Stimulated activated CD4-positive, alpha-beta T cell treated with anti-CD3 and anti-CD28 coated beads, Interleukin-12 subunit alpha, Interleukin-12 subunit beta, amount 100 ng/mL, for 24 hours (primary cell): Measurements from ENCODE around the gene PRPF40A.
A peak's percentile ranks its signal among the peaks of the same experiment; 100 is the strongest.

Source experiments
- DNase-seq, 2 experiments: peaks; one replicate each; pipeline ENCODE4 v3.0.0-alpha.2; 2020; ENCODE audit warnings: low read depth in 2 of 2

PRPF40A gene

GRCh38 chr2:152718076-152718908 is 1.0 kb upstream of the PRPF40A start, which contains the start of gene ARL6IP6:
Gene ARL6IP6, plus strand, starts transcription at chr2:152718620. Its CDS starts 5 bp downstream, at chr2:152718625.
- peak; percentile 87 for DNase-seq

GRCh38 chr2:152716805-152717227 is 445 bp downstream of the PRPF40A start:
- DNase-seq = peak; percentile 25 to 29

- DNase-seq = no peak
Observed at GRCh38 chr2:152715854-152716428, 1.3 kb downstream of the PRPF40A start.

DNA sequence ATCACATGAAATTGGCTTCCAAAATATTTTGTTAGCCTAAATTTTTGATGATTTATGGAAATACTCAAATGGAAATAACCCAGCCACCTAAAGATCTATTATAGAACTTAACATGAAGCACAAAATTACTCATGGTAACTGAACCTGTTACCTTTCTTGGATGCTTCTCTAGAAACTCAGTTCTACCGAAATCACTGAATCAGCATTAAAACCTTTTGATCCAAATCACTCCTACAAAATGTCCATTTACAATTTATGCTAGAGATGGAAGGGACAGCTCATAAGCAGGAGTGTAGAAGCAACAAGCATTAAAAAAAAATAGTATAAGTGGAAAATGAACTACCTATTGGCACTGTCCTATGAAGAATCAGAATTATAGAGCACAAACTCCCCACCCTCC is 2.1 kb downstream of the PRPF40A start:
- no peak for DNase-seq

DNA sequence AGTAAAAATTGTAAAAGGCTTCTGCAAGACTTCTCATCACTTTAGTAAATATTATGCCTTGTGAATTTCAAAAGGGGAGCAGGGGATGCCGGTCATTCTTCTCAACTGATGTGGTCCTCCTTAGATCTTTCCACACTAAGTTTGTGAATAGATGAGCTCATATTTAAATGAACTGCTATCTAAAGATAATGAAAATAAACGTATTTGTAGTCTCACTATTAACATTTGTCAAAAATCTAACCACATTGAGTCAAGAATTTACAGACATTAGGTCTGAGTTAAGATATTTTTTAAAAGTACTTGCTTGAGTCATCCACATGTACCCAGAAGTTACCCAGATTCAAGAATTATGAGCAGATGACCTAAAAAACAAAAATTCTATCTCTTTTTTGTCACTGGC is 6.5 kb downstream of the PRPF40A start:
- DNase-seq = no peak

DNA sequence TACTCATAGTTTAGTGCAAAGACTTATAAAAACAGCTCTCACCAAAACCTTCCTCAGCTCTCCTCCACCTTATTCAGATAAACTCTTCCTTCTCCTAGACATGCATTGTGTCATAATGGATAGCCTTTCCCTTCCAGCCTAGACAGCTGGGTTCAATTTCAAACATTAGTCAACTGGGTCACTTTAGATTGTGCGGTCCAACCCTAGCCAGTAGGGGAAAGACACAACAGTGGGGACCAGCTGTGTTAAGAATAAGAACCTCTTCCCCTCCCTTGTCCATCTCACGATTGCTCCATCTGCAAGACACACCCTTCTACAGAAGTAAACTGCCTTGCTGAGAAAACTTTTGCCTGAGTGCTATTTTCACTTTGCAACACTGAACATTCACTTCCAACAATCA is 8.5 kb downstream of the PRPF40A start:
- no peak for DNase-seq

DNA sequence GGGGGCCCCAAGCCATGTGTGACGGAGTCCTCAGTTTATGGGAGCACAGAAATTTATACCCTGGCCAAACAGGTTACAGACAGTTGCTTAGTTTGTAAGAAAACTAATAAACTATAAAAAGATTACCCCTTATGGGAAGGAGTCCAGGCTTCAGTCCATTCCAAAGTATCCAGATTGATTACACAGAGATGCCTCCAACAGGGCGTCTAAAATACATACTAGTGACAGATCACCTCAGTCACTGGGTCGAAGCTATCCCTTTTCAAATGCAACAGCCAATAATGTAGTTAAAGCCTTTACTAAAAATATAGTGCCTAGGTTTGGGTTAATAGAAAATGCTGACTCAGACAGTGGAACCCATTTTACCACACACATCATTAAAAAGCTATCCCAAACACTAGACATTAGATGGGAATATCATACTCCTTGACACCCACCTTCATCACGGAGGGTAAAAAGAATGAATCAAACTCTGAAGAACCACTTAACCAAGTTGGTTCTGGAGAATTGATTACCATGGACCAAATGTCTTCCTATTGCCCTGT is 10.7 kb downstream of the PRPF40A start:
- no peak for DNase-seq

- no peak for DNase-seq
Observed at GRCh38 chr2:152701198-152701597, 16.1 kb downstream of the PRPF40A start.

- no peak for DNase-seq
Observed at GRCh38 chr2:152696476-152696875, 20.8 kb downstream of the PRPF40A start.

GRCh38 chr2:152695763-152696162 is 21.5 kb downstream of the PRPF40A start:
- no peak for DNase-seq

DNA sequence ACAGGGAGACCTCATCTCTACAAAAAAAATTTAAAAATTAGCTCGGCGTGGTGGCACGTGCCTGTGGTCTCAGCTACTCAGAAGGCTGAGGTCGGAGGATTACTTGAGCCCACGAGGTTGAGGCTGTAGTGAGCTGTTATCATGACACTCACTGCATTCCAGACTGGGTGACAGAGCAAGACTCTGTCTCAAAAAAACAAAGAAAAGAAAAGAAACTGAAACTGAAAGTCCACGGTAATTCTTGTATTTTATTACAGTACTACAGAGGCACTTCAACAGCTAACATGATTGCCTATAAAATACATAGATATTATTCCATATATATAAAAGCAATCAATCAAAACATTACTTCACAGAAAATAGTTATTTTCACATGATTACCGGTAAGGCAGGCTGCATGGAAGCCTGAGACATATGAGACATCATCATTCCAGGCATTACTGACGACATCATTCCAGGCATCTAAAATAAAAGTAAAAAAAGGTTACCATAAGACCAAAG is 23.1 kb downstream of the PRPF40A start:
- no peak for DNase-seq

DNA sequence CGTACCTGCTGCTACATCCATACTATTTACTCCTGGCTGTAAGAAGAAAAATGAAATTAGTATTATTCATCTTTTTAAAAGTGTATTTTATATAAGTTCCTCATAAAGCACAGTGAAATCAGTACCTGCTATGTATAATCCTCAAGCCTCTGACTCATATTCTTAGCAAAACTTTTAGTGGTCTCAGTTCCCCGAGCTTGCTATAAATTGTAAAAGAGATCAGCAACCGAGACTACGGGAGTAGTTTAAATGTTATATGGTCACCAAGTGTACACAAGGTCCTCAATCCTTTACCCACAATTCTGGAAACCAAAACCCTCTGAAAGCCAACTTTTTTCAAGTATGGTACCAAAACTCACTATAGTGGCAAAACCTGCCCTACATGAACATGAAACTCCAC is 24.2 kb downstream of the PRPF40A start:
- no peak for DNase-seq

- DNase-seq = no peak
Observed at GRCh38 chr2:152686321-152686720, 30.9 kb downstream of the PRPF40A start.

GRCh38 chr2:152683400-152683799 is 33.9 kb downstream of the PRPF40A start:
- DNase-seq = no peak

GRCh38 chr2:152682663-152683062 is 34.6 kb downstream of the PRPF40A start:
- DNase-seq = no peak

DNA sequence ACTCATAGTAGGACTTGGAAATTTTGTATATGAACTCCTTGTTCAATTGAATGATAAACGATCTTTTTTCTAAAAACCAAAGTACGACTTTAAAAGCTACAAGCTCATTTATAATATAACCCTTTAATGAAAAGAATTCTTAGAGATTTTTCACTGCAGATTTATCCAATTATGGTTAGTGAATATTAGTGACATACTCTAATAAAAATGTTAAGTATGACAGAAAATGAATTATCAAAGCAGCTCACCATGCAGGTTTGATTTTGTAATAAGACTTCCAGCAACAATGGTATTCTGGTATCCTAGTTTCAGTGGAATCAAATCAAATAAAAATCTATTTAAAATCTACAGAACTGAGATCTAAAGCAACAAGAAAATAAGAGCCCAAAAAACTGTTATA is 38.5 kb downstream of the PRPF40A start:
- no peak for DNase-seq

- DNase-seq = no peak
Observed at GRCh38 chr2:152676461-152676860, 40.8 kb downstream of the PRPF40A start.

- DNase-seq = no peak
Observed at GRCh38 chr2:152674334-152674733, 42.9 kb downstream of the PRPF40A start.

DNA sequence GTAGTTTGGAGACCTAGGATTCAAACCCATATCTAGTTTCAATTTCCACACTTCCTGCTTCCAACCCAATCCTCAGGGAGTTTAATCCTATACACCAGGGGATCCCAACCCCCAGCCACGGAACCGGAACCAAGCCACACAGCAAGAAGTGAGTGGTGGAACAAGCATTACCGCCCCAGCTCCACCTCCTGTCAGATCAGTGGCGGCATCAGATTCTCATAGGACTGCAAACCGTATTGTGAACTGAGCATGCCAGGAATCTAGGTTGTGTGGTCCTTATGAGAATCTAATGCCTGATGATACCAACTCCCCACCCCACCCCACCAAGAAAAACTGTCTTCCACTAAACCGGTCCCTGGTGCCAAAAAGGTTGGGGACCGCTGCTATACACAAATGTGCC is 52.5 kb downstream of the PRPF40A start:
- no peak for DNase-seq

- DNase-seq = no peak
Observed at GRCh38 chr2:152661076-152661475, 56.2 kb downstream of the PRPF40A start.

GRCh38 chr2:152658221-152658620 is 59.0 kb downstream of the PRPF40A start:
- no peak for DNase-seq

DNA sequence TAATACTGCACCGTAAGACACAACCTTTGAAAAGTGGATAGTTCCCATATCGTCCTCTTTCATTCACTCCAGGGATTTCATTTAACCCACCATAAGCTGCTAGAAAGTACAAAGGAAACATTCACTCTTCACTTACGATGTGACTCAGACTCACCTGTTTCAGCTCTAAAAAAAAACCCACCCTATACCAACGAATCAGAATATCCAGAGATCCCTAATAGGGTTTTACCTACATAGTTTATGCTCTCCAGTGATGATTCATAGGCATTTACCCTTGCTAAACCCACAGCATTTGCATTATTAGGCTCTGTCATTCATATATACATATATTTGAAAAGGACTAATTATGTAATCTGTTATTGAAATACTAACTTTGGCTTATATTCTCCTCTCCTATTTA is 60.2 kb downstream of the PRPF40A start:
- DNase-seq = no peak

GRCh38 chr2:152655880-152656279 is 61.4 kb downstream of the PRPF40A start:
- DNase-seq = no peak
